Activated CD4-positive, alpha-beta T cell treated with anti-CD3 and anti-CD28 coated beads, Interleukin-2, Interleukin-4, amounts not matched to agents 100 ng/mL and 50 ng/mL, durations not matched to agents 16 hours and 8 hours (primary cell): ENCODE measurements around the gene TTC32.

ENCODE experiments used
- DNase-seq: peaks from one replicate; pipeline ENCODE4 v3.0.0-alpha.2; 2020; ENCODE audit warnings: low spot score

TTC32 gene

DNA sequence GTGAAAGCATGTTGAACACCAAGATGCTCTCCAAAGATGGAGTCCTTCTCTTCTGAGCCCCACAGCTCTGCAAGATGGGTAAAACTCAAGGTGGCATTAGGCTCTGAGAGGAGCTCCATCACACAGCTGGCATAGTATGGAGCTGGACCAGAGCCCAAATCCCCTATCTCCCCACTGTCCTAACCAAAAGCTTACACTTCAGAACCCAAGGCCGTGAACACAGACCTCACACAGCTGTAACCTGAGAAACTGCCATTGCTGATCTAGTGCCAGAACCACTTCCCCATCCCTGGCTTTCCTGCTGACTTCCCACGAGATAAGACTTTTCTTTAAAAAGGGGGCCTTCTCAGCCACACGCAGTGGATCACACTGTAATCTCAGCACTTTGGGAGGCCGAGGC lies 25.0 kb downstream of the TTC32 start:
- no peak for DNase-seq

DNA sequence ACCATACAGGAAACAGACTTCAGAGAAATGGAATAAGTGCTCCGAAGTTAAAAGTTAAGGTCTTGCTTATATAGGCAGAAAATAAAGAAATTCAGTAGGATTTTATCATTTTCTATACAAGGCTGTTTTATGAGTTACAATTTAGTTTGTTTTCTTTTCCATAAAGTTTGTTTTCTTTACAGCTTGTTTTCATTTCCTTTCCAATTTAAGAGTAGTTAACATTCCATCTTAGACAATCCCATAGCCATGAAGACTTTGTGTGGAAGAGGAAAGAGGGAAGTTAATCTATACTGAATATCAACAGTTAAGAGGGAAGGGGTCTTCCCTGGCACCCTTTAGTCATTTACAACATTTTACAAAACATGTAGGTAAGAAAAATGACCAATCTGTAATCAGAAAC lies 26.5 kb downstream of the TTC32 start:
- no peak for DNase-seq

DNA sequence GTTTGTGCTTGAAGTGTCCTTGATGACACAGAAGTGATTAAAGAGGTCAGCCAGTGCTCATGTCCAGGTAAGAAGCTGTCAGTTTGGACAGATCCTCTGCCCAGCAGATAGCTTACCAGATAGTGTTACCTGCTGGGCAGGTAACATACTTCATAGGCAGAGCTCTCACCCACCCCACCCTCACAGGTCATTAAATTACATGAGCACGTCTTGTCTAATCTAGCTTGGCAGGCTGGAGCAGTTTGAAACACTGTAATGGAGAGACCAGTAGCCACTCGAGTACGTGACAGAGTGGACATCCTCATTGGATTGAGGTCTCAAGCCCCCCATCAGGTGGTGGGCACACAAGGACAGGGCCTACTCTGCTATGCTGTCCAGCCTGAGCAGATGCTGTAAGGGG lies 27.1 kb downstream of the TTC32 start:
- DNase-seq = no peak

- no peak for DNase-seq
Observed at GRCh38 chr2:19873014-19873413, 28.8 kb downstream of the TTC32 start.

DNA sequence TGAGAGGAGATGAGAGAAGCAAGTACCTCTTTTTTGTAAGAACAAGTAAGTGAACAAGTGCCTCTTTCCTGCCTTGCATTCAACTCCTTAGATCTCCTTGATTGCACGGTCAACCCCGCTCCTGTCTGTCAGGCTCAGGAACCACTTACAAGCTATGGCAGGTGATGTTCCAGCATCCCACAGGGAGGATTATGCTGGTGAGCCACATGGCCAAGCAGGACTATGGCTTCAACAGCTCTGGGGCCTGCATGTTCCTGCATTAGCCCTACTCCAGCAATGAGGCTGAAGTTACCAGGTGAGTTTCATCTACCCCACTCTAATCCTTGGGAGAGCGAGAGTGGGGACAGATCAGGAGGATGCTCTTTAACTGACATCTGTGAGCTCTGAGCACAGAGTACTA lies 29.5 kb downstream of the TTC32 start:
- no peak for DNase-seq

- no peak for DNase-seq
Observed at GRCh38 chr2:19871836-19872235, 29.9 kb downstream of the TTC32 start.

- no peak for DNase-seq
Observed at GRCh38 chr2:19870792-19871191, 31.0 kb downstream of the TTC32 start.

- peak; percentile 39 for DNase-seq
Observed at GRCh38 chr2:19868701-19869580, 32.8 kb downstream of the TTC32 start.

DNA sequence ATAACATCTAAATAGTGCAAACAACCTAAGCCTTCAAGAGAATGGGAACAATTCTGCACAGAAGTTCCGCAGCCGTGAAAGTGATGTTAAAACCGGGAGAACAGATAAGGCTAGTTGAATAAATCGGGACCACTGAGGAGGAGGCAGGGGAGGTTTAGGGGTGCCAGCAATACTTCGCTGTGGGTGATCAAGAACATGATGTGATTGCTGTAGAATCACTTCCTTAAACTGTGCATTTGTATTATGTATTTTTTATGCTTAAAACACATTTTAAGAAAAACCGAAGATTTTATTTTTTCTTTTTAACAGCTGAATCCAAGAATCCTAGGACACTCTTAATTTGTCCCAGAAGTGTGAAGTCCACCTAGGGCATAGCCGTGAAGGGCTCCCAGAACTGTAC lies 33.6 kb downstream of the TTC32 start:
- DNase-seq = no peak

DNA sequence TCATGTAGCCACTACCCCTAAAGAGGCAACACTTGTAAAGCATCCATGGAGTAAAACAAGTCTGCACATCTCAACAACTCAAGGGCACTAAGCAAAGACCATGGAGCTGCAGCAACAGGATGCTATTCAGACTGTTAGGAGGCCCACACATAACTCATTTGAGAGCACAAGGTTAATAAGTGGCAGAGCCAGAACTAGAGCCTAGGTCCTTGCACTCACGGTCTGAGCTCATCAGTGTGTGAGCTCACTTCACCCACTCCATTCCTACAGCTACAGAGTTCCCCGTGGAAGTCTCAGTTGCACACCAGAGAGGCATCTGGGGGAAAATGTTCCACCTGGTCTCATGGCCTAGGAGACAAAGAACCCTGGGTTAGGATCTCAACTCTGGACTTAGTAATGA lies 35.0 kb downstream of the TTC32 start:
- no peak for DNase-seq

DNA sequence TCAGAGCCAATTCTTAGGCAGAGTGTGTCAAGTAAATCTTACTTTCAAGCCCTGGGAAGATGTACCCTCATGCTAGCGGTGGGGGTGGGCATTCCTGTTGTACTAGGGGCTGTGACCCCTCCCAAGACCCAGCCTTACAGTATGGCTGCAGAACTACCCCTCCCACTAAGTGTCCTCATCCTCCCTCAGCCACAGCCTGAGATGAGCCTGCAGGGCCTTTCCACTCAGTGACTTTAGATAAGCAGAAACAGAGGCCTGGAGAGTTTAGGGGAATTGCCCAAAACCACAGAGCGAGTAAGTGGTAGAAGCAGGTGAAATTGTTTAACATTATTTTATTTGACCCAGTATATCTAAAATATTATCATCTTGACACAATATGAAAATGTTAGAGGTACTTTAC lies 36.6 kb downstream of the TTC32 start:
- peak; percentile 11 for DNase-seq

GRCh38 chr2:19864381-19864780 lies 37.4 kb downstream of the TTC32 start:
- DNase-seq = no peak

DNA sequence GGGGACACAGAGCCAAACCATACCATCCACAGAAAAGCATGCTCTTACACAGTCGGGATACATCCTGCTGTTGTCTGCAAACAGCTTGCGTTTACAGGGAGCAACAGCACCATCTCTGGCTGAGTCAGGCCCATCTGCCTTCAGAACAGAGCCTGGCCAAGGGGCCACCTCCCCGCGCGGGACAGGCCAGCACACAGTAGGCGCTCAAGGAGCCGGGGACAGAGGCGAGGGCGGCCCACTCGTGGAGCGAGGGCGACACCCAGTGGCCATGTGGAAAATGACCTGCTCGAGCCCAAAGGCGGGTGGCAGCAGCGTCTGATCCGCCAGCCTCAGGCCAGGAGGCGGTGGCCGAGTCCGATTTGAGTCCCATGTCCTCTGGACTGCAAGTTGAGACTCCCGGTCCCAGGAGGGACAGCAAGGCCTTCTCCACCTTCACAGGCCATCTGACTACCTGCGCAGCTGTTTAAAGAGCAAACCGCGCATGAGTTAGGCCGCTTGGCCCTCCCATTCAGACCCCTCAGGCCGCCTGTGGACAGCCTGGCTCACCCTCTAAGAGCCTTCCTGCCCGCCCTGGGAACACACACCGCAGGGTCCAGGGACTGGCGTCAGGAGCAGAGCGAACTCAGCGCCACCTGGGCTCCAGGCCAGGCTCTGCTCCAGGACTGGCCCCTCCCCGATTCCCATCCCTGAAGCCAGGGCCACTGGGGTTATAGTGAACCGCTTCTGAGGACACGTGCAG lies 38.3 kb downstream of the TTC32 start:
- peak; percentile 65 for DNase-seq

DNA sequence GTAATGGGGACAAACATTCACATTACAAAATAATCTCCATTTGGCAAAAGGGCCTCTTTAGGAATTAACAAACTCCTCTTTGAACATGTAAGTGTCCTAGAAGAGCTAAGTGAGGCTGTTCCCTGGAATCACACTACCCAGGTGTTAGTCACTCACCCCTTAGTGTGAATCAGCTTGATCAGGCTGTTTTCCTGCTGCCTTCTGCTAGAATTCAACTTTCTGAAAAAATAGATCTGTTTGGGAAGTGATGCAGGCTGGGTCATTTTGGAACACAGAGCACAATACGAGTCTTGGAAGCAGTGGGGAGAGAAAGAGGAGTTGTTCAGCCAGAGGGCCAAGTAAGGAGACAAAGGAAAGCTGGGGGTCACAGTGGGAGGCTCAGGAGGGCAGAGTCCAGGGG lies 40.0 kb downstream of the TTC32 start:
- no peak for DNase-seq

- no peak for DNase-seq
Observed at GRCh38 chr2:19860022-19860421, 41.8 kb downstream of the TTC32 start.

DNA sequence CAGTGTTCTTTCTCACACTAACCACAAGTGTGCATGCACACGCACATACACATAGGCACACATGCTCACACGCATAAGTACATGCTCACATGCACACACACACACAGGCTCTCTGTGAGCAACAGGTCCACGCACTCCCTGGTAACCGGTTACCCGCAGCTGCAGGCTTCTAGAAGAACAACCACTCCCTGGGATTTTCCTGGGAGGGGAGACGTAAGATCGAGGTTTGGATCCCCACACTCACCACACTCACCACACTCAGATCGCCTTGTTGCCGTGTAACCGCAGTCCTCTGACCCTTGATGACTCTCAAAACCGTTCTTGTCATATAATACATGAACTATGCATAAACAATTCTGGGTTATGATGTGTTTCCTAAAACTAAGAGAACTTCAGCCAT lies 42.2 kb downstream of the TTC32 start:
- DNase-seq = no peak

- DNase-seq = no peak
Observed at GRCh38 chr2:19857806-19858205, 44.0 kb downstream of the TTC32 start.

DNA sequence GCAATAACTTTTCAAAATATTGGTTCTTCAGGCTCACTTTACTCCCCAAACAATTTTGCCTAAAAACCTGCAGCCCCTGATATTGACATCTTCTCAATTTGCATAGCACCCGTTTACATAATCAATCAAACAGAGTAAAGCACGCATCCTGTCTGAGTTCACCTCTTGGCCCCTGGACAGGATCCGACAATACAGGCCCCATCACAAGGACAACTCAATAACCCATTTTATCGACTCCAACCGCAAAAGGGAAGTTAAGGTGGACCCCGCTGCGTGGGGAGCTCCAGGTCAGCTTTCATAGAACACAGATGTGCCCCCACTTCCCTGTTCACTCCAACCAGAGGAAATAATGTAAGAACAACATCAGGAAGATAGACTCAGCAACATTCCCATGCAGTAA lies 44.7 kb downstream of the TTC32 start:
- DNase-seq = no peak

DNA sequence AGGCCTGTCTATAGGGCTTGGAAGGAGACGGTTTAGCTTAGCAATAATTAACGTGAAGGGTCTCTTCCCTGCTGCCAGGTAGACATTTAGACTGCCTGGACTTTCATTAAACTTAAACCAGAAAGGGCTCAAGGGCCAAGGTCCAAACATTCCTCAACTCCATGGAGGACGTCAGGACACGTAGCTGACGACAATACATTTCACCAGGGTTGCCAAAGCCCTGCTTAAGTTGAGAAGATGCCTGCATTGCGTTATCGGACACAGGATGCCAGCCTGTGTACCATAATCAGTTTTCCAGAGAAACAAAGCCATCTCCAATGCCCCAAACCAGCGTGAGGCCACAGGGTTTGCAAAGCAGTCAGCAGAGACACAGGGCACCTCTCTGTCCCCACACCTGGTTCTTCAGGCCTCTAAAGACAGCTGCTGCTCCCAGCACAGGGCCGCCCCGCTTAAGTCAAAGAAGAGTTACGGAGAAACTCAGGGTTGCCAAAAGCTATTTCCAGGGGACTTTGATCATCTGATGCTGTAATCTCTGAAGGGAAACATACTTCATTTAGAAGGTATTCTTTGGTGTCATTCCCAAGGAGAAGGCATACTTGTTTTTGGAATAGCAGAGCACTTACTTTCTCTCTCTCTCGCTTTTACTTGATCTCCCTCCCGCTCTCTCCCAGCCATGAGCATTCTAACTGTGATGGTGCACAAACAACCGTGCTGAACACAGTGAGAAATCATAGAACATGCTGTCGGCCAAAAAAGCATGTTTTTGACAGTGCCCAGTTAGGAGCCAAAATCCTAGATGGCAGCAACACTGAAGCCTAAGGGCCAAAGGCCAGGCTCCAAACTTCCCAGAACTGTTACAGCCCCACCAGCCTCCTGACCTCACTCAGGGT lies 46.0 kb downstream of the TTC32 start:
- DNase-seq = no peak

- DNase-seq = no peak
Observed at GRCh38 chr2:19854596-19855541, 46.9 kb downstream of the TTC32 start.

DNA sequence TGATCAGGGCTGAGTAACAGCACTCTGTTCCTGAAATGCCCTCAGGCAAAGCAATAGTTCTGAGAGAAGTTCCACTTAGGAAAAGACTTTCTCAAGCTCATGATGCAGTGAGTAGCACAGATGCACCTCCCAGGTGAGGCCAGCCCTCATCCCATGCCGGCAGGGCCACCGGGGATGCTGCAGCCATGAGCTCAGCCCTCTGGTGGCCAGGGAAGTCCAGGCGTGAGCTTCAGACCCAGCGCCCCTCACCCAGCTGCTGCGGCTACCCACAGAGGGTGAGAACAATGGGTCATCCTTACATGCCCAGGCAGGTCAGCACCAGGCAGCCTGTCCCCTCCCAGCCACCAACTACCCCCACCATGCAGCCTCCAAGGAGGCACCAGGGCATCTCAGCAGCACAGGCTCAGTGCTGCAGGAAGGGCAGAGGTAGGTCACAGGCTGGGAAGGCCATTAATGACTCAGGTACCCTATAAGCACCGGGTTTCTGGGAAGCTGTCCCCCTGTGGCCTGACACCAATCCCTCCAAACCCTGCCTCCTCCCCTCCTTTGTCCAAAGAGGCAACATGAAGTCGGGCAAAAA lies 50.6 kb downstream of the TTC32 start:
- no peak for DNase-seq
